NCI-H1694 treated with DMSO at 0.1 percent for 48 hours (cell line): ENCODE measurements around the gene CCDC178.
"Not testable (repeated sequence)": the region's sequence is repeated elsewhere in the genome, so short reads cannot be mapped to it uniquely, and the experiment has no call there.

ENCODE experiments used
- DNase-seq: peaks from one replicate; lab custom pipeline; 2025; lab: John Stamatoyannopoulos, UW

The CCDC178 gene

GRCh38 chr18:33355263-33355662 is 85.3 kb downstream of the CCDC178 start:
- no peak for DNase-seq

GRCh38 chr18:33350256-33350655 is 90.3 kb downstream of the CCDC178 start:
- no peak for DNase-seq

GRCh38 chr18:33339733-33340132 is 100.8 kb downstream of the CCDC178 start:
- DNase-seq: not testable (repeated sequence)

- DNase-seq: no peak
These were observed 105.7 kb downstream of the CCDC178 start for GRCh38 chr18:33334781-33335180.

- DNase-seq: no peak
These were observed 109.8 kb downstream of the CCDC178 start for GRCh38 chr18:33330711-33331110.

GRCh38 chr18:33326975-33327374 is 113.5 kb downstream of the CCDC178 start:
- DNase-seq: no peak

- DNase-seq: no peak
These were observed 122.9 kb downstream of the CCDC178 start for GRCh38 chr18:33317640-33318039.

- DNase-seq: no peak
These were observed 124.4 kb downstream of the CCDC178 start for GRCh38 chr18:33316146-33316587.

GRCh38 chr18:33307520-33307919 is 133.0 kb downstream of the CCDC178 start:
- no peak for DNase-seq

GRCh38 chr18:33304277-33304676 is 136.2 kb downstream of the CCDC178 start:
- DNase-seq: no peak

- DNase-seq: no peak
These were observed 149.0 kb downstream of the CCDC178 start for GRCh38 chr18:33291539-33291938.

GRCh38 chr18:33288082-33288716 is 152.3 kb downstream of the CCDC178 start:
- no peak for DNase-seq

- DNase-seq: no peak
These were observed 157.7 kb downstream of the CCDC178 start for GRCh38 chr18:33282709-33283333.

GRCh38 chr18:33282142-33282541 is 158.4 kb downstream of the CCDC178 start:
- DNase-seq: no peak

- no peak for DNase-seq
These were observed 163.1 kb downstream of the CCDC178 start for GRCh38 chr18:33277431-33277830.

GRCh38 chr18:33275843-33276242 is 164.7 kb downstream of the CCDC178 start:
- no peak for DNase-seq

- no peak for DNase-seq
These were observed 170.2 kb downstream of the CCDC178 start for GRCh38 chr18:33270297-33270696.

- DNase-seq: no peak
These were observed 171.3 kb downstream of the CCDC178 start for GRCh38 chr18:33269223-33269622.

GRCh38 chr18:33264566-33264965 is 176.0 kb downstream of the CCDC178 start:
- no peak for DNase-seq

- no peak for DNase-seq
These were observed 201.2 kb downstream of the CCDC178 start for GRCh38 chr18:33239298-33239697.

GRCh38 chr18:33232318-33232626 is 208.2 kb downstream of the CCDC178 start:
- DNase-seq: no peak

- peak; percentile 60 for DNase-seq
These were observed 208.8 kb downstream of the CCDC178 start for GRCh38 chr18:33231474-33232317.

GRCh38 chr18:33212363-33212762 is 228.2 kb downstream of the CCDC178 start:
- no peak for DNase-seq
